Measurements from ENCODE around the gene MARCHF5.

The MARCHF5 gene

DNA sequence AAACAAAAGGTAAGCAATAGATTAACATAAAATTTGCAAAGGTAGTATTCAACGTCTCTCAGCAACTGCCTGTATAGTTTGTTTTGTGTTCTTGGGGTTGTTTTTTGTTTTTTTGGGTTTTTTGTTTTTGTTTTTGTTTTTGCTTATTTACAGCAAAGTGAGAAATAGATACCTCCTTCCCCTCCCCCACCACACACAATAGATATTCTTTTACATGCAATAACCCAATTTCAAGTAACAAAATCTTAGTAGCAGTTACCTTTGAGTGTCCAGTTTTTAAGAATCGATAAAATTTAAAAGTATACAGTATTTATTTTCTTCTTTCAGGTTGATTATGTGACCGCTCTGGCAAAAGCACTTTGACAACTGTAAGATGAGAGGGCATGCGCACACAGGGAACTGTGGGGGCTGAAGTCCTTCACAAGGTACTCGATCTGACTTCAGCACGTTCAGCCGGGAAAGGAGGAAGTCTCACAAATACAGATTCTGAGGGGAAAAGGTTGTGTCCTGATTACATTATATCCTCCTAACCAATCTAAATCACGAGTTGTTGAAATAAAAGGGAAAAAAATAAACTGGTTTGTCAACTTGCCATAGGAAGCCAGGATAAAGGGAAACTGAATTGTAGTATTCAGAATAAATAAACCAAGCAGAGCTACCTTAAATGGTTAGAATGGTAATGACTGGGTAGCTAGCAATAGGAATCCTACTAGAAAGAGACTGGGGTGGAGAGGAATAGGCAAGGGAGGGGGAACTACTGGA is 47.9 kb upstream of the MARCHF5 start:
- H3K9ac ChIP-seq (ENCODE audit: low read length) = no peak overlapping the region
- no peak overlapping the region for H3K27ac ChIP-seq (ENCODE audit: low read length)

DNA sequence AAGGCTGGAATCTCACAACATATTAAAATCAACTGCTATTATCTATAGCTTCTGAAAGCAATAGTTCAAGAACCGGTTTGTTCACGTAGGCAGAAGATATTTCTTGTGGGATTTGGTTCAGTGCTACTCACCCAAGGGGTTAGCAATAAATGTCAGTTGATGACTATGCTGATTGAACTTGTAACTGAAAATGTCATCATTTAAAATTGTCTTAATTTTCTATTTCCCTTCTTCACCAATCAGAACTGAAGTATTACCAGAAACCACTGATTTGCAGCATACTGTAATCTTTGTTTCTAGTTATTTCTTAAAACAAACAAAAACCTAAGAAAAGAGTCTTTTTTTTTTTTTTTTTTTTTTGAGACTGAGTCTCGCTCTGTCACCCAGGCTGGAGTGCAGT is 46.2 kb upstream of the MARCHF5 start:
- no peaks in the 10 kb centered on the region for H3K9me3 ChIP-seq (replicated peaks; ENCODE audit: insufficient read depth, low read length)
- H2AFZ ChIP-seq (ENCODE audit: low read length) = no peak overlapping the region
- no peak for DNase-seq
- TF ChIP-seq, protein P1, sequence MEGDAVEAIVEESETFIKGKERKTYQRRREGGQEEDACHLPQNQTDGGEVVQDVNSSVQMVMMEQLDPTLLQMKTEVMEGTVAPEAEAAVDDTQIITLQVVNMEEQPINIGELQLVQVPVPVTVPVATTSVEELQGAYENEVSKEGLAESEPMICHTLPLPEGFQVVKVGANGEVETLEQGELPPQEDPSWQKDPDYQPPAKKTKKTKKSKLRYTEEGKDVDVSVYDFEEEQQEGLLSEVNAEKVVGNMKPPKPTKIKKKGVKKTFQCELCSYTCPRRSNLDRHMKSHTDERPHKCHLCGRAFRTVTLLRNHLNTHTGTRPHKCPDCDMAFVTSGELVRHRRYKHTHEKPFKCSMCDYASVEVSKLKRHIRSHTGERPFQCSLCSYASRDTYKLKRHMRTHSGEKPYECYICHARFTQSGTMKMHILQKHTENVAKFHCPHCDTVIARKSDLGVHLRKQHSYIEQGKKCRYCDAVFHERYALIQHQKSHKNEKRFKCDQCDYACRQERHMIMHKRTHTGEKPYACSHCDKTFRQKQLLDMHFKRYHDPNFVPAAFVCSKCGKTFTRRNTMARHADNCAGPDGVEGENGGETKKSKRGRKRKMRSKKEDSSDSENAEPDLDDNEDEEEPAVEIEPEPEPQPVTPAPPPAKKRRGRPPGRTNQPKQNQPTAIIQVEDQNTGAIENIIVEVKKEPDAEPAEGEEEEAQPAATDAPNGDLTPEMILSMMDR (IDR thresholded peaks at IDR 0.05; ENCODE audit: low read length) = no peak
- TF ChIP-seq EZH2 (optimal IDR thresholded peaks at IDR 0.05; ENCODE audit: low read depth, low read length) (no peak), EZH2phosphoT487 (IDR thresholded peaks at IDR 0.05; ENCODE audit: low read length) (no peak)
- H3K36me3 ChIP-seq (replicated peaks; ENCODE audit: insufficient read depth, low read length) = no peaks in the 10 kb centered on the region
- no peak overlapping the region for H3K4me2 ChIP-seq (ENCODE audit: low read depth, low read length)
- no peaks in the 10 kb centered on the region for H4K20me1 ChIP-seq (ENCODE audit: insufficient read depth, low read length)
- H3K27ac ChIP-seq (ENCODE audit: low read length) = no peak overlapping the region
- no peak overlapping the region for H3K4me3 ChIP-seq (ENCODE audit: low read length)
- H3K4me1 ChIP-seq (ENCODE audit: low read length) = peaks cover 12% of the 10 kb centered on the region; the same call in 1 of the 2 replicates
- H3K27me3 ChIP-seq (replicated peaks; ENCODE audit: insufficient read depth, low read length) = no peaks in the 10 kb centered on the region
- peaks cover 18% of the 10 kb centered on the region for H3F3A ChIP-seq (ENCODE audit: insufficient read depth, low read length)
- H3K79me2 ChIP-seq (ENCODE audit: low read length) = peaks cover 27% of the 10 kb centered on the region
- H3K9me2 ChIP-seq (replicated peaks; ENCODE audit: insufficient read depth, low read length) = no peaks in the 10 kb centered on the region
- no peak overlapping the region for H3K9ac ChIP-seq (ENCODE audit: low read length)

More for the DNA sequence above, 47.9 kb upstream of the MARCHF5 start:
- Histone ChIP-seq H3K79me2 (ENCODE audit: low read length) (peaks cover 39% of the 10 kb centered on the region), H2AFZ (ENCODE audit: low read length) (no peak overlapping the region), H3K36me3 (replicated peaks; ENCODE audit: insufficient read depth, low read length) (0 out of 2 replicates have a peak, but pooled peaks cover 3% of the 10 kb centered on the region), H3K9me2 (replicated peaks; ENCODE audit: insufficient read depth, low read length) (no peaks in the 10 kb centered on the region), H3K9me3 (replicated peaks; ENCODE audit: insufficient read depth, low read length) (no peaks in the 10 kb centered on the region), H3K4me2 (ENCODE audit: low read depth, low read length) (no peak overlapping the region), H3K27me3 (replicated peaks; ENCODE audit: insufficient read depth, low read length) (no peaks in the 10 kb centered on the region), H4K20me1 (ENCODE audit: insufficient read depth, low read length) (no peaks in the 10 kb centered on the region), H3K4me1 (ENCODE audit: low read length) (peaks cover 23% of the 10 kb centered on the region), H3F3A (ENCODE audit: insufficient read depth, low read length) (peaks cover 18% of the 10 kb centered on the region), H3K4me3 (ENCODE audit: low read length) (no peak overlapping the region)
- no peak for DNase-seq
- no peak for TF ChIP-seq EZH2 (optimal IDR thresholded peaks at IDR 0.05; ENCODE audit: low read depth, low read length)
- TF ChIP-seq EZH2phosphoT487 (IDR thresholded peaks at IDR 0.05; ENCODE audit: low read length) = no peak

DNA sequence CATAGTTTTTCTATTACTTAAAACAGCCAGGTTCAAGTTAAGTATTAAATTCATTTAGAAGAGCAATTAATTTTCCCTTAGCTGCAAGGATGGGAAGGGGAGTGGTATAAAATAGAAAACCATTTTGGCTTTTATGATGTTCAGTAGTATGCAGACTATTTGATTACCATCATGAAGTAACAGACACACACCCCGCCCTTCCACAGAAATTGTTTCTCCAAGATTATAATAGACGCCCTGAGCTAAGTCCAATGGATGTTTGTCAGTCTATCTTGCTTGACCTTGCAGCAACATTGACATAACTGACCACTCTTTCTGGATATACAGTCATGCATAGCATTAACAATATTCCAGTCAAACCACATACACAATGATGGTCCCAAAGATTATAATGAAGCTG is 42.4 kb upstream of the MARCHF5 start:
- H3K27me3 ChIP-seq (replicated peaks; ENCODE audit: insufficient read depth, low read length) = no peaks in the 10 kb centered on the region
- no peak for DNase-seq
- H4K20me1 ChIP-seq (ENCODE audit: insufficient read depth, low read length) = no peaks in the 10 kb centered on the region
- H3K9ac ChIP-seq (ENCODE audit: low read length) = no peak overlapping the region
- no peaks in the 10 kb centered on the region for H3K9me2 ChIP-seq (replicated peaks; ENCODE audit: insufficient read depth, low read length)
- no peaks in the 10 kb centered on the region for H3K9me3 ChIP-seq (replicated peaks; ENCODE audit: insufficient read depth, low read length)
- no peaks in the 10 kb centered on the region for H3K36me3 ChIP-seq (replicated peaks; ENCODE audit: insufficient read depth, low read length)
- no peaks in the 10 kb centered on the region for H3K4me1 ChIP-seq (ENCODE audit: low read length)
- no peak overlapping the region for H3K4me2 ChIP-seq (ENCODE audit: low read depth, low read length)
- no peaks in the 10 kb centered on the region for H3F3A ChIP-seq (ENCODE audit: insufficient read depth, low read length)
- H3K79me2 ChIP-seq (ENCODE audit: low read length) = peaks cover 20% of the 10 kb centered on the region
- H3K4me3 ChIP-seq (ENCODE audit: low read length) = no peak overlapping the region
- H3K27ac ChIP-seq (ENCODE audit: low read length) = no peak overlapping the region
- TF ChIP-seq EZH2phosphoT487 (IDR thresholded peaks at IDR 0.05; ENCODE audit: low read length) = no peak
- TF ChIP-seq, protein P1 (IDR thresholded peaks at IDR 0.05; ENCODE audit: low read length) = no peak
- H2AFZ ChIP-seq (ENCODE audit: low read length) = no peak overlapping the region

DNA sequence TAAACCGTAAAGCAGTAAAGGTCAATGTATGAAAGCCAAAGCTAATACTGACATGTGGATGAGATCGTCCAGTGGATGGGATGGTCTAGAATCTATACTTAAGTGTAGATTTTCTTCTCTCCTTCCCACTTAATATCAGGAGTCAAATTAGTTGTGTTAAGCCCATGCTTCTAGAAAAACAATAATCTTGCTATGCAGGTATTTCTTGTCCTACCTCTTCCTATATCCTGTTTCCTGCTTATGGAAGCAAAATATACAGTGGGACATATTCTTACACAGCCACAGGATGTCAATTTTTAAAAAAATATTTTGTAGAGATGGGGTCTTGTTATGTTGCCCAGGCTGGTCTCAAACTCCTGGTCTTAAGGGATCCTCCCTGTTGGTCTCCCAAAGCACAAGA is 27.6 kb upstream of the MARCHF5 start:
- Histone ChIP-seq H3K27ac (ENCODE audit: low read length) (no peak overlapping the region), H3K9me2 (replicated peaks; ENCODE audit: insufficient read depth, low read length) (no peaks in the 10 kb centered on the region), H3K79me2 (ENCODE audit: low read length) (peaks cover 4% of the 10 kb centered on the region), H3K9me3 (replicated peaks; ENCODE audit: insufficient read depth, low read length) (no peaks in the 10 kb centered on the region), H3K4me2 (ENCODE audit: low read depth, low read length) (no peak overlapping the region), H3K9ac (ENCODE audit: low read length) (no peak overlapping the region), H3K36me3 (replicated peaks; ENCODE audit: insufficient read depth, low read length) (no peaks in the 10 kb centered on the region), H4K20me1 (ENCODE audit: insufficient read depth, low read length) (no peaks in the 10 kb centered on the region), H3K27me3 (replicated peaks; ENCODE audit: insufficient read depth, low read length) (no peaks in the 10 kb centered on the region), H3F3A (ENCODE audit: insufficient read depth, low read length) (no peaks in the 10 kb centered on the region; the same call in 1 of the 2 replicates), H3K4me3 (ENCODE audit: low read length) (no peak overlapping the region), H2AFZ (ENCODE audit: low read length) (no peak overlapping the region), H3K4me1 (ENCODE audit: low read length) (peaks cover 7% of the 10 kb centered on the region; the same call in 1 of the 2 replicates)
- TF ChIP-seq EZH2phosphoT487 (IDR thresholded peaks at IDR 0.05; ENCODE audit: low read length) (no peak), EZH2 (optimal IDR thresholded peaks at IDR 0.05; ENCODE audit: low read depth, low read length) (no peak)
- TF ChIP-seq, protein P1 (IDR thresholded peaks at IDR 0.05; ENCODE audit: low read length) = no peak
- no peak for DNase-seq
